ENCODE results near the gene LRRC9.

LRRC9 gene

GRCh38 chr14:59904184-59904583, 15.8 kb upstream of the LRRC9 start:
- Histone ChIP-seq H4K8ac (ENCODE audit: low read depth, low read length) (no peak overlapping the region), H3K4me2 (ENCODE audit: insufficient read depth, low read length, poor library complexity, severe bottlenecking) (no peak overlapping the region), H2BK5ac (ENCODE audit: low read length) (no peak overlapping the region), H3K9me3 (replicated peaks in 1 of 2; ENCODE audit: control insufficient read depth in 2 of 2, insufficient read depth in 1 of 2, low read depth in 1 of 2, low read length in 2 of 2) (no peaks in the 10 kb centered on the region), H3K27me3 (ENCODE audit: control insufficient read depth in 3 of 3, insufficient read depth in 3 of 3, low read depth in 1 of 3, low read length in 3 of 3) (peaks cover 0 to 13% (median 0%) of the 10 kb centered on the region in 3 experiments), H3K14ac (ENCODE audit: low read length) (no peak overlapping the region), H3K18ac (ENCODE audit: low read length) (no peak overlapping the region), H2BK120ac (ENCODE audit: low read depth, low read length) (no peak overlapping the region), H2AFZ (ENCODE audit: low read length) (no peak overlapping the region), H3K79me1 (ENCODE audit: low read depth, low read length) (no peaks in the 10 kb centered on the region), H3K4me1 (ENCODE audit: control insufficient read depth in 2 of 2, insufficient read depth in 1 of 2, low read depth in 1 of 2, low read length in 2 of 2) (no peaks in the 10 kb centered on the region), H3K4ac (ENCODE audit: low read length) (no peak overlapping the region), H3K9ac (ENCODE audit: low read depth, low read length, poor library complexity) (no peak overlapping the region), H2BK12ac (ENCODE audit: low read length) (no peak overlapping the region), H3K23ac (ENCODE audit: low read depth, low read length, poor library complexity) (no peak overlapping the region), H3K4me3 (ENCODE audit: low read length in 2 of 2) (no peak overlapping the region), H2AK5ac (ENCODE audit: low read depth, low read length) (no peak overlapping the region), H3K27ac (replicated peaks; ENCODE audit: low read length) (no peak overlapping the region), H3K36me3 (replicated peaks in 1 of 2; ENCODE audit: control insufficient read depth in 2 of 2, insufficient read depth in 2 of 2, low read length in 2 of 2) (no peaks in the 10 kb centered on the region), H4K91ac (ENCODE audit: low read depth, low read length, poor library complexity) (no peak overlapping the region), H2BK15ac (ENCODE audit: low read length) (no peak overlapping the region)
- DNase-seq (ENCODE audit: low spot score) = no peak
- no CpG with 5 or more reads among the region's 2 CpGs for WGBS, 2 donors (ENCODE audit: extremely low coverage in 2 of 2, insufficient read length in 2 of 2, insufficient replicate concordance in 1 of 2)

DNA sequence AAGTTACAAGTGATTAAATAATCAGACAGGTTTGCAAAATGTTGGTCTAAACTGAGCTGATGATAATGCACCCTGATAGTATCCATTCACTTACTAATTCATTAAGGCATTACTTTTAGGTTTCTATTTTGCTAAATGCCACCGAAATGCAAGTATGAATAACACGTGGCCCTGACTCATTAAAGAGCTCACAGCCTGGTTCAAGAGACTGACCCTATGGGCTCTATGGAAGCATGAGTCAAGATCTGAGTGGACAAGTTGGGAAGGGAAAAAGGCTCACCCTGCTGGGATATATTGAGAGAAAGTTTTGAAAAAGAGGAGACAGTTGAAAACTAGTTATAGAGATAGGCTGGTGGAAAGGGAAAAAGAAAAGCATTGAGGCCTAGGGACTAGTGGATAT, 14.8 kb upstream of the LRRC9 start:
- Histone ChIP-seq H3K4me3 (ENCODE audit: low read length in 2 of 2) (no peak overlapping the region), H3K27me3 (ENCODE audit: control insufficient read depth in 3 of 3, insufficient read depth in 3 of 3, low read depth in 1 of 3, low read length in 3 of 3) (peaks cover 0 to 11% (median 0%) of the 10 kb centered on the region in 3 experiments), H3K18ac (ENCODE audit: low read length) (no peak overlapping the region), H3K79me1 (ENCODE audit: low read depth, low read length) (no peaks in the 10 kb centered on the region), H3K4me1 (ENCODE audit: control insufficient read depth in 2 of 2, insufficient read depth in 1 of 2, low read depth in 1 of 2, low read length in 2 of 2) (no peaks in the 10 kb centered on the region), H3K9ac (ENCODE audit: low read depth, low read length, poor library complexity) (no peak overlapping the region), H2BK15ac (ENCODE audit: low read length) (no peak overlapping the region), H3K4ac (ENCODE audit: low read length) (no peak overlapping the region), H3K4me2 (ENCODE audit: insufficient read depth, low read length, poor library complexity, severe bottlenecking) (no peak overlapping the region), H3K36me3 (replicated peaks in 1 of 2; ENCODE audit: control insufficient read depth in 2 of 2, insufficient read depth in 2 of 2, low read length in 2 of 2) (no peaks in the 10 kb centered on the region), H3K23ac (ENCODE audit: low read depth, low read length, poor library complexity) (no peak overlapping the region), H2BK12ac (ENCODE audit: low read length) (no peak overlapping the region), H4K8ac (ENCODE audit: low read depth, low read length) (no peak overlapping the region), H3K9me3 (replicated peaks in 1 of 2; ENCODE audit: control insufficient read depth in 2 of 2, insufficient read depth in 1 of 2, low read depth in 1 of 2, low read length in 2 of 2) (no peaks in the 10 kb centered on the region), H2AK5ac (ENCODE audit: low read depth, low read length) (no peak overlapping the region), H2BK5ac (ENCODE audit: low read length) (no peak overlapping the region), H4K91ac (ENCODE audit: low read depth, low read length, poor library complexity) (no peak overlapping the region), H3K27ac (replicated peaks; ENCODE audit: low read length) (no peak overlapping the region), H2BK120ac (ENCODE audit: low read depth, low read length) (no peak overlapping the region), H3K14ac (ENCODE audit: low read length) (no peak overlapping the region), H2AFZ (ENCODE audit: low read length) (no peak overlapping the region)
- no CpG with 5 or more reads among the region's 2 CpGs for whole genome bisulfite sequencing, 2 donors (ENCODE audit: extremely low coverage in 2 of 2, insufficient read length in 2 of 2, insufficient replicate concordance in 1 of 2)
- no peak for DNase-seq (ENCODE audit: low spot score)

GRCh38 chr14:59912443-59912842, 7.5 kb upstream of the LRRC9 start:
- H3K23ac ChIP-seq (ENCODE audit: low read depth, low read length, poor library complexity) = no peak overlapping the region
- no peaks in the 10 kb centered on the region for H3K79me1 ChIP-seq (ENCODE audit: low read depth, low read length)
- H2AFZ ChIP-seq (ENCODE audit: low read length) = no peak overlapping the region
- no peaks in the 10 kb centered on the region for H3K4me1 ChIP-seq (ENCODE audit: control insufficient read depth in 2 of 2, insufficient read depth in 1 of 2, low read depth in 1 of 2, low read length in 2 of 2)
- no peak overlapping the region for H2BK120ac ChIP-seq (ENCODE audit: low read depth, low read length)
- no CpG with 5 or more reads among the region's 2 CpGs for WGBS, 2 donors (ENCODE audit: extremely low coverage in 2 of 2, insufficient read length in 2 of 2, insufficient replicate concordance in 1 of 2)
- no peak overlapping the region for H4K91ac ChIP-seq (ENCODE audit: low read depth, low read length, poor library complexity)
- H2BK15ac ChIP-seq (ENCODE audit: low read length) = no peak overlapping the region
- no peak overlapping the region for H4K8ac ChIP-seq (ENCODE audit: low read depth, low read length)
- H3K4me3 ChIP-seq (ENCODE audit: low read length in 2 of 2) = no peak overlapping the region
- no peak overlapping the region for H3K4me2 ChIP-seq (ENCODE audit: insufficient read depth, low read length, poor library complexity, severe bottlenecking)
- no peak overlapping the region for H3K18ac ChIP-seq (ENCODE audit: low read length)
- H3K14ac ChIP-seq (ENCODE audit: low read length) = no peak overlapping the region
- H3K27me3 ChIP-seq (ENCODE audit: control insufficient read depth in 3 of 3, insufficient read depth in 3 of 3, low read depth in 1 of 3, low read length in 3 of 3) = no peaks in the 10 kb centered on the region
- H2BK5ac ChIP-seq (ENCODE audit: low read length) = no peak overlapping the region
- H3K9ac ChIP-seq (ENCODE audit: low read depth, low read length, poor library complexity) = no peak overlapping the region
- peaks cover 6 to 7% of the 10 kb centered on the region in 2 donors for H3K9me3 ChIP-seq (replicated peaks in 1 of 2; ENCODE audit: control insufficient read depth in 2 of 2, insufficient read depth in 1 of 2, low read depth in 1 of 2, low read length in 2 of 2)
- H3K4ac ChIP-seq (ENCODE audit: low read length) = no peak overlapping the region
- H2AK5ac ChIP-seq (ENCODE audit: low read depth, low read length) = no peak overlapping the region
- peaks cover 6 to 25% of the 10 kb centered on the region in 2 donors for H3K36me3 ChIP-seq (replicated peaks in 1 of 2; ENCODE audit: control insufficient read depth in 2 of 2, insufficient read depth in 2 of 2, low read length in 2 of 2)
- no peak for DNase-seq (ENCODE audit: low spot score)
- no peak overlapping the region for H2BK12ac ChIP-seq (ENCODE audit: low read length)
- no peak overlapping the region for H3K27ac ChIP-seq (replicated peaks; ENCODE audit: low read length)

DNA sequence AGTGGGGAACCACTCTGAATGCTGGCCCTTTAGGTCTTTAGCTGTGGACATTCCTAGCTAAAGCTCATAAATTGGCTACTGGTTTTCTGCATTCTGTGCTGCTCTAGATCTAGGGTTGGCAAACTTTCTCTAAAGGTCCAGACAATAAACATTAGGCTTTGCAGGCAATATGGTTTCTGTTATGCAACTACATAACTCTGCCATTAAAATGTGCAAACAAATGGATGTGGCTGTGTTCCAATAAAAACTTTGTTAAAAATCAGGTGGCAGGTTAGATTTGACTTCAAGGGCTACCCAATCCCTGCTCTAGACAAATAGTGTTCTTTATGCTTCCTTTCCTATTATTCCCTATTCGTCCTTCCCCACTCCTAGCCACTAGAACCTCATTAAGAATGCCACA, 6.8 kb upstream of the LRRC9 start:
- H4K8ac ChIP-seq (ENCODE audit: low read depth, low read length) = no peak overlapping the region
- H3K14ac ChIP-seq (ENCODE audit: low read length) = no peak overlapping the region
- H4K91ac ChIP-seq (ENCODE audit: low read depth, low read length, poor library complexity) = no peak overlapping the region
- H2BK5ac ChIP-seq (ENCODE audit: low read length) = no peak overlapping the region
- no peak overlapping the region for H2BK12ac ChIP-seq (ENCODE audit: low read length)
- H3K18ac ChIP-seq (ENCODE audit: low read length) = no peak overlapping the region
- WGBS, 2 donors (ENCODE audit: extremely low coverage in 2 of 2, insufficient read length in 2 of 2, insufficient replicate concordance in 1 of 2) = no CpG with 5 or more reads among the region's 1 CpG
- DNase-seq (ENCODE audit: low spot score) = no peak
- H3K9me3 ChIP-seq (replicated peaks in 1 of 2; ENCODE audit: control insufficient read depth in 2 of 2, insufficient read depth in 1 of 2, low read depth in 1 of 2, low read length in 2 of 2) = peaks cover 6 to 7% of the 10 kb centered on the region in 2 donors
- no peaks in the 10 kb centered on the region for H3K27me3 ChIP-seq (ENCODE audit: control insufficient read depth in 3 of 3, insufficient read depth in 3 of 3, low read depth in 1 of 3, low read length in 3 of 3)
- H3K27ac ChIP-seq (replicated peaks; ENCODE audit: low read length) = no peak overlapping the region
- H3K36me3 ChIP-seq (replicated peaks in 1 of 2; ENCODE audit: control insufficient read depth in 2 of 2, insufficient read depth in 2 of 2, low read length in 2 of 2) = peaks cover 6 to 25% of the 10 kb centered on the region in 2 donors
- no peak overlapping the region for H3K4me2 ChIP-seq (ENCODE audit: insufficient read depth, low read length, poor library complexity, severe bottlenecking)
- no peak overlapping the region for H3K9ac ChIP-seq (ENCODE audit: low read depth, low read length, poor library complexity)
- no peaks in the 10 kb centered on the region for H3K4me1 ChIP-seq (ENCODE audit: control insufficient read depth in 2 of 2, insufficient read depth in 1 of 2, low read depth in 1 of 2, low read length in 2 of 2)
- H3K4ac ChIP-seq (ENCODE audit: low read length) = no peak overlapping the region
- H2BK120ac ChIP-seq (ENCODE audit: low read depth, low read length) = no peak overlapping the region
- H3K23ac ChIP-seq (ENCODE audit: low read depth, low read length, poor library complexity) = no peak overlapping the region
- no peak overlapping the region for H3K4me3 ChIP-seq (ENCODE audit: low read length in 2 of 2)
- H2AFZ ChIP-seq (ENCODE audit: low read length) = no peak overlapping the region
- no peaks in the 10 kb centered on the region for H3K79me1 ChIP-seq (ENCODE audit: low read depth, low read length)
- no peak overlapping the region for H2BK15ac ChIP-seq (ENCODE audit: low read length)
- H2AK5ac ChIP-seq (ENCODE audit: low read depth, low read length) = no peak overlapping the region
